Nucleus accumbens (tissue), 56 donors: ENCODE results near the gene TRMU.

Source experiments
- DNase-seq, 56 donors: peaks; one replicate each; lab custom pipeline; 2025; lab: John Stamatoyannopoulos, UW

The TRMU gene

DNA sequence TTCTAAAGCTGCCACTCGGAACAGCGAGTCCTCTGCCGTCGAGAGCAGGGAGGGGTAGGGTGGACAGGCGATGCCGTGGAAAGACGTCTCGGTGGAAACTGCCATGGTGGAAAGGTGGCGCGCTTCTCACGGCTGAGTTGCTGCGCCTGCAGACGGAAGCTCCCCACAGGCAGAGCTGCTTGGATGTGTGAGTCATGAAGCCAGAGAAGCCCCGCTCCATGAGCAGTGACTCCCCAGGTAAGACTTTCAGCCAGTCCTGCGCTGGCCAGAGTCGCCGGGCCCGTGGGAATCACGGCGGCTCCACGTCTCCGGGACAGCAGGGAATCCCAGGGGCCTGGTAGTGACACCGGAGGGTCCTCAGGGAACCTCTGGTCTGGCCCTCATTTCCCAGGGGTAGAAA is 4.0 kb upstream of the TRMU start:
- no peak for DNase-seq

DNA sequence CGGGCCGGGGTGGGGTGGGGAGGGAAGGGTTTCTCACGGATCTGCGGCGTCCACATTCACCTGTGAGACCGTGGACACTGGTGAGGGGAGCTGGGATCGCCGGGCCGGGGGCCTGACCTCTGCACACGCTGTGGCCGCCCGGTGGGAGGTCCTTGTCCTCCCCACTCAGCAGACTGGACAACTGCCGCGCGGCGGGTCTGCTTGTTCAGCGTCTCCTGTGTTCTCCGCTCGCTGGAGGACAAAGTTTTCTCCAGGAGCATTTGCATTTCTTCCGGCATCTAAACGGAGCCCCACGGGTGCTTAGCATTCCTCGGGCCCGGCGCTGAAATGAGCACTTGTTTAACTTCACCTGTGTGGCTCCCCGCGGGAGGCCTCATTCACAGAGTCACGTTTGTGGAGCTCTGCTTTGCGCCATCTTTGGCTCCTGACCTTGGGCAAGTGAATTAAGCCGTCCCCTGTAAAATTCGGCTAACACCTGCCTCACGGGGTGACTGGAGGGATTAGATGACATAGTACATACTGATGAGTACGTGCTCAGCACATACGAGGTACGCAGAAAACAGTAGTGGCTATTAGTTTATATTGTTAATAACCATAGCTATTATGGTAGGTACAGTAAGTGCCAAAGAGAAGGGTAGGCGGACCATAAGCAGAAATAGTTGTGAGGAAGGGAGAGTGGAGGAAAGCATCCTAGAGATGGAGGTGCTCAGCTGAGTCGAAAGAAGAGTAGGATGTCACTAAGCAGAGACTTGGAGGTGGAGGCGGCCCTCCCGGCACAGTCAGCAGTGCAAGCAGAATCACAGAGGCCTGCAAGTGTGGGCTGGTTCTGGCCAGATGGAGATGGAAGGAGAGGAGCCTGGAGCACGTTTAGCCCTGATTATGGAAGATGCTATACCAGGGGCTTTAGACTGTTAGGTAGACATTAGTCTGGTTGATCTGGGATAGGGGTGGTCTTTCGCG is 885 bp downstream of the TRMU start:
- peak in 15 of 56 donors; percentile 7 to 48 (median 28) for DNase-seq

DNA sequence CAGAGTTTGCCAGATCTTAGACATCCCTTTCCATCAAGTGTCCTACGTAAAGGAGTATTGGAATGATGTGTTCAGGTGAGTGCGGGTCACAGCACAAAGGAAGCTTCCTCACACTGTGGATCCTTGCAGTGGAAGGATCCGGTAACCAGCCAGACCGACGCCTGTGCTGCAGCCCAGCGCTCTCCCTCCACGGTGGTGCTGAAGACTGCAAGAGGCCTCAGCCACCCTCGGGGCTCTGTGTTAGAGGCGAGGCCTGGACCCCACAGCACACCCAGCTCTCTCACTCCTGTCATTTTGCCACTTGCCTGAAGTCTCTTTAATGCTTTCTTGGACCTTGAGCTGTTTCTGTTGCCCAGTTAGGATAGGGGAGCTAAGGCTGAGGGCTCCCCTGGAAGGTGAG is 2.4 kb downstream of the TRMU start:
- DNase-seq, result no peak

DNA sequence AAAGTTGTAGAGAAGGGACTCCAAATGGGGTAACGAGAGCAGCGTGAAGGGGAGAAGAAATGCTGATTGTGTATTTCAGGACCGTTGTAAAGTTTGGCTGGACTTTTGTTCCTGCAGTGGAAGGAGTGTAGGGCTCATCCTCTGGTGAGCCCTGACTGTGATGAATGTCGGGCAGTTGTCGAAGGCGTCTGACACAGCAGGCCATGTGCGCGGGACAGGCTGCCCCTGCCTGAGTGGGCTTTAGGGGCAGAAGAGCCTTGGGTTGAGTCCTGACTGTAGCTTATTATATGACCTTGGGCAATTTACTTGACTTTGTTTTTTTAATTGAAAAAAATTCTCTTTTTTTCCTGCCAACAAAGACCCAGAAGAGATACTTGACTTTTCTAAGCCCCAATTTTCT is 3.1 kb downstream of the TRMU start:
- no peak for DNase-seq

DNA sequence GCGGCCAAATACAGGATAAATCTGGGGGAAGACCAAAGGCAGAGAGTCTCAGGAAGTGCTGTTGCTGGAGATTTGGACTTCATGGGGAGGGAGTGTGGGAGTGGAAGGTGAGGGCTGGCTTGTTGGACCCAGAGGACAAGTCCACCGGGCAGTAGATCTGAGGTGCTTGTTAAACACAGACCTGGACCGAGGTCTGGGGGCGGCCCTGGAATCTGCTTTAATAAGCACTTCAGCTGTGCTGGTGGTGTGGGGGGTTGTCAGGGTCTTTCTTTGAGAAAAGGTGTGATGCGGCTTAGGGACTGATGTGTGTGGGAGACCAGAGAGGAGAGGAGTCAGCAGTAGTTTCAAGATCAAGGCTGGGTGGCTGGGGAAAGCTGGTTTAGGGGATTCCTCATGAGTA is 4.4 kb downstream of the TRMU start:
- DNase-seq, result no peak

DNA sequence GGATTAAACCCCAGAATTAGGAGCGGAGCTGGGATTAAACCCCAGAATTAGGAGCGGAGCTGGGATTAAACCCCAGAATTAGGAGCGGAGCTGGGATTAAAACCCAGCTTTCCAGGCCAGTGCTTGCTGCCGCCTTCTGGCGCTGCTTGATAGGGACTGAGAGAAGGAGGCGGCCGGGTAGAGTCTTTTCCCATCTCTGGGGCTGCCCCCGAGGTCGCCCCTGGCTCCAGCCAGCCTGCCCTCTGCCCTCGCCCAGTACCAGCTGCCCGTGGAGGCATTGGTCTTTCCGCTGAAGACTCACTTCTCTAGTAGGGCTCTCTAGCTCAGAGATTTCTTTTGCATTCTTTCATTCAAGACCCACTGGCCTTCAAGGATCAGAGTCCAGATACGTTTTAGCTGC is 5.2 kb downstream of the TRMU start:
- DNase-seq, result no peak

DNA sequence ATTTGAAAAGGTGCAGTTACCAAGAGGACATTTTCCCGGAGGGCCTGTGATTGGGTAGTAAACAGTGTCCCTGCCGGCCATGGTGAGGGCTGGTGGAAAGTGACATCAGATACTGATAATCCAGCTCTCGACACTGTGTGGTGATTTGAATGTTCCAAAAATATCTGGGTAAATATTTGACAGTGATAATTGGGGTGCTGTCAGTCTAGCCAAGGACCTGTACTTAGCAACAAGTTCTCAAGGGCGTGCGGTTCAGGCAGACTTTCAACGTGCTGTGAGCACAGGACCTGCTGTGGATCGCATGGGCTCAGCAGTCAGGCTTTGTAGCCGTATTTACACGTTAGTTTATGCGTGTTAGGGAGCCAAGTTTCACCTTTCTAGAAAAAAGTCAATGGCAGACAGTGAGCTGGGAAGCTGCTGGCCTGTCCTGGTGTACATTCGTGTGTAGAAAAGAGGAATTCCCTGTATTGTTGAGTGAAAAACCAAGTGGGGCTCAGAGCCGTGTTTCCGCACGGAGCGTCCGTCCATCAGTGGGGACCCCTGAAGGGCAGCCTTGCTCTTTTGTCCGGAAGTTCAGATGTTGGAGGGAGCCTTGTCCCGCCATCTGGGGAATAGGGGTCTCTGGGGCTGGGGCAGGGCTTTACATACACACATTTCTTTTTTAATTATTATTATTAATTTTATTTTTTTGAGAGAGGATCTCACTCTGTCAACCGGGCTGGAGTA is 11.3 kb downstream of the TRMU start:
- DNase-seq, result no peak

DNA sequence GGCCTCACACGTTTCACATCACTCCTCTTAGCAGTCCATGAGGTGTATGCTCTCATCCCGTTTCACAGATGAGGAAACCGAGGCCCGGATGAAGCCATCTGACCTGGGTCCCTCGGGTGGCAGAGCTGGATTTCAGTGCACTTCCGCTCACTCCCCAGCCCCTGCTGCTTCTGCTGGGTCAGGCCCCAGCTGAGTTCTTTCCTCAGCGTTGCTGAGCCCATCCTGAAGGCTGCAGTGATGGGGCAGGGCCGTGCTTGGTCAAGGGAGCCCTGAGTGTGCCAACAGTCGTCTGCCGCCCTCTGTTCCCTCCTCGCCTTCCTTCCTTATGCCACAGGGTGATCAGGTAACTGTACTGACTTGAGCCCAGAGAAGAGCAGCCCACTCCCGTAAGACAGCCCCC is 12.1 kb downstream of the TRMU start:
- DNase-seq, result no peak

DNA sequence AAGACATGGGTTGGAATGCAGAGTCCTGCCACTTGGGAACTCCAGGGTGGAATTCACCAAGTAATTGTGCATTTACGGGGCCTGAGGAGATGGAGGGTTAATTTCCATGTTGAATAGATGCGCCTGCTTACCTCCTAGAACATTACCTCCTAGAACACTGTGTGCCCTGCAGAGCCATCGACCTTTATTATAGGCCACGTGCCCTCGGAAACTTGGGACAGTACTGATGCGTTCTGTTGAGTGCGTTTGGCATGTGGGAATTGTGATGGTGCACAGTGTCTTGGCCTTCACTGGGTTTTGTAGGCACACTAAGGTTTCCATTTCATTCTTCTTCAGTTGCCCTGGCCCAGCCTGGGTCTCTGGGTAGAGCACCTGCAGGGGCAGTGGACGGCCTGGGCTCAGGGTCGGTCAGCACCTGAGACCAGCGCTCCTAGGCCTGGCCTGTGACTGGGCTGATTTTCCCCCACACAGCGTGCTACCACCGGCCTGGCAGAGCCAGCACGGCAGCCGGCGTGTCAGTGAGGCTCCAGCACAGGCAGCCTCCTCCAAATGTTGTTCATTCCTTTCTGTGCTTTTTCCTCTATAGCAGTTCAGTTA is 12.7 kb downstream of the TRMU start:
- no peak for DNase-seq

DNA sequence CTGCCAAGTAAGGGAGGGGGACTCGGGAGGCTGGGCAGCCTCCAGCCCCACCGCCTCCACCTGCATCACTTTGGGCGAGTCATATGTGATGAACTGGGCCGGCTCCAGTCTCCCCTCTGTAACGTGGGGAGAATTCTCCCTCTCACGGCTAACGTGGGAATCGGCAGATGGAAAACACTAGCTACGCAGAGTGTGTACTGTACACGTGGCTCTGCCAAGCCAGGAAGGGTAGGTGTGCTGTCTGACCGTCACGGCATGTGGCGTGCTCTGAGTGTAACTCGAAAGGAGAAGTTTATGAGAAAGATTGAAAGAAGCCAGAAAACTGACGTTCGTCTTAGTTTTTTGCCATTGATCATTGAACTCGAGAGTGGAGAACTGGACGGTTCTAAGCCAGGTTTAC is 13.7 kb downstream of the TRMU start:
- no peak for DNase-seq

DNA sequence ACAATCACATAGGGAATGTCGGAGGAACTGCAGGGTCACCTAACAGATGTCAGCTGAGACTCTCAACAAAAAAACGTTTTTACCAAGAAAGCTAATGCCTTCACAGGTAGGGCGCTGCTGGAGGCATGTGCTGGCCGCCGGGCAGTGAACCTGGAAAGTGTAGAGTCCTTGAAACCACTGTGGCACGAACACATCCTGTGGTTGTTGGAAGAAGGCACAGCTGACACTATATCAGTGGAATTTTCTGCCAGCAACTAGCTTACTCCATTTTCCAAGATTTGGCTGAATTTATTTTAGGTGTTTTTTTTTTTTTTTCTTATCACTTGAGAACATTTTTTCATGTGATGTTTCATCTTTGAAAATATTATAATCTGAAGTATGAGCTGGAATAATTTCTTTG is 14.2 kb downstream of the TRMU start:
- no peak for DNase-seq

DNA sequence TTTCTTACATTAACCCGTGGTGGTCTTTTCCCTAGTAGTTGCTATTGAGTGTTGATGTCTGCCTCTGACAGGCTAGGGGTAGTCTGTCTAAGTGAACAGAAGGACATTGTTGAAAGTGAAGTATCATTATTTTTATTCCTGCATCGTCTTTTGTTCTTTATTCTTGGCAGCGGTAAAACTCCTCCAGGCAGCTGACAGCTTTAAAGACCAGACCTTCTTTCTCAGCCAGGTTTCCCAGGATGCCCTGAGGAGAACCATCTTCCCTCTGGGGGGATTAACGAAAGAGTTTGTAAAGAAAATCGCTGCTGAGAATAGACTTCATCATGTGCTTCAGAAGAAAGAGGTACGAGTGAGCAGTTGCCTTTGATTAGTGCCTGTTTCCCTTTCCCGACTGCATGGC is 14.6 kb downstream of the TRMU start:
- no peak for DNase-seq

DNA sequence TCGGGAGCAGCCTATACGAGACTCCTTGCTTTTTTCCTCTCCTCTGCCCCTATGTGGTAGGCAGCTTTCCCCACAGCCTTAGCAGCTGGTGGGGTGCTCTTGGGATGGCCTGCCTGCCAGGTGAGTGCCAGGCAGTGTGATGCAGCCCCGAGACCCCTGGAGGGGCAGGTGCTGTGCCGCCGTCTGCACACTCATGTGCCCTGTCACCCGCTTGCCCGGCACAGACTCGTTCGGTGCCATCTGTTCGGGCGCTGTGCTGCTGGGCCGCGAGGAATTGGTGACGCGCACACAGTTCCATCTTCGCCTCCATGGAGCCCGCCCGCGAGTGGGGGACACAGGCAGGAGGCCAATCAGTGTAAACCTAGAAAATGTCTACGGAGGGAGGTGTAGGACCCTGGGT is 15.1 kb downstream of the TRMU start:
- no peak for DNase-seq

DNA sequence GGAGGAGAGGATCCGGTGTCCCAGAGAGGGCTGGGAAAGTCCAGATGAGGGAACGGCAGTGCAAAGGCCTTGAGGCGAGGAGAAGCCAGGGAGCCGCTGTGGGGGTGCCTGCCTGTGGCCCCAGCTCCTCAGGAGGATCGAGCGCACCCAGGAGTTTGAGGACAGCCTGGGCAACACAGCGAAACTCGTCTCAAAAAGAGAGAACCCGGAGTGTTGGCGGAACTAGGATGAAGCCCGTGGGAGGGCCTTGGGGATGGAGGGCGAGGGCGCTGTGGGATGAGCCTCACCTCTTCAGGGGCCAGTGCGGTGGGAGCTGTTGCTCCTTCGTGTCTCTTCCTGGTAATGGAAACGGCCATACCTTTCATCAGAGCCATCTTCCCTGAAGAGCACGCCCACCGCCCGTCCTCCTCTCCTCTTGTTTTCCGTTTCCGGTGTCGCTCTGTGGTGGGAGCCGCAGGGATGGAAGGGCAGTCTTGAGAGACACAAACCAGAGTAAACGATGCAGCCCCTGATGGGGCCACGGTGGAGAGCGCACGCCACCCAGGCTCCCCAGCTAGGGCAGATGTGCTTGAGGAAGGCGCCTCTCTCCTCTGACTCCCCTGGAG is 15.7 kb downstream of the TRMU start:
- DNase-seq, result no peak

DNA sequence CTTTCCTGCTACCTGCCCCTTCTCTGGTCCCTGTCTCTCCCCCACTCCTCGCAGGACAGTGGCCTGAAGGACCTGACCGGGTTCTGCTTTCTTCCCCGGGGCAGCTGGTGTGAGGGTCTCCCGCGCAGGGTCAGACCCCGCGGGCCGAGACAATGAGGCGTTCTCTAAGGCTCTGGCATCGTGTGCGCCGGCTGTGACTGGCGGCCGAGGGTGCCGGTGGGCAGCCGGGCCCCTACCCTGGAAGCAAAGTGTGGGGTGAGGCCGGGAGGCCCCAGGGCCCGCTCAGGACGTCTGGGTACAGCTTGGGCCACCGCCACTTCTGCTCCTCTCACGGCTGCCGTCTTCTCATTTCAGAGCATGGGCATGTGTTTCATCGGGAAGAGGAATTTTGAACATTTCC is 16.3 kb downstream of the TRMU start:
- DNase-seq, result no peak

DNA sequence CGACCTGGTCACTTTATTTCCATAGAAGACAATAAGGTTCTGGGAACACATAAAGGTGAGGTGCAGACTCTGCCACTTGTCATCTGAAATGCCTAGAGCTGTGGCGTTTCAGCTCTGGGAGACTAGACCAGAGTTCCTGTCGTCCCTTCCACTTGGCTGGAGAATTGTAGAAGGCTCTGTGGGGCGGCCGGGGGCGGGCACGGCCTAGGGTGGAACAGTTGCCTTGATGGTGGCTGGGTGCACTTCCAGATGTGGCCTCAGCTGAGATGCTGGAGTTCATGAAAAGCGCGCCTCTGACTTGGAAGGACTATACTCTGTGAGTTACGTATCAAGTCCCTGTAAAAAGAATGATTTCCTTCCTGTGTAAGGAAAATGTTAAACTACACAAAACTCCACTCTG is 16.8 kb downstream of the TRMU start:
- no peak for DNase-seq

DNA sequence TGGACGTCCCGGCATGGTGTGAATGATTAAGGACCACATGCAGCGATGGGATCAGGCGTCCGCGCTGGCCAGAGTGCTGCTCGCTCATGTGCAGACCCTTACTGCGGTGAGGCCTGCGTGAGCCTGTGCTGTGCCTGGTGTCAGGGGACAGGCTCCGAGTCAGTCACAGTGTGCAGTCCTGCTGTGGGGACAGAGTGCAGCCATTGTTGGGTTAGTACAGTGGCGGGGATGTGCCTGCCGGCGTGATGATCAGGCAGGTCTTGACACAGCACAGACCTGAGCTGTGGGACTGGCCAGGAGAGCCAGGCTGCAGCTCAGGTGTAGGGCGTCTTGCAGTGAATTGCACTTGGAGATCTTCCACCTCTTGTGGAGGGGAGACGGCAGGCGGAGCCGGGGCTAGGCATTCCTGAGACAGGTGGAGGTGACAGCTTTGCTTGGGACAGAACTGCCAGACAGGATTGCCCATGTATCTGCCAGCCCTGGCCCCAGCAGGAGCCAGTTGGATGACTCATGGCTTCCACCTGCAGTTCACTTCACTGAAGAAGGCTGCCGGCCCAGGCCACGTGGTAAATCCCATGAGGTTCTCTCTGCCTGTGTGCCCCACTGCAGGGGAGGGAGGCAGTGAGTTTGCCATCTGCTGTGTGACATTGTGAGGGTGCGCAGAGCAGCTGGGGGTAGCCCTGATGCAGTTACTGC is 17.3 kb downstream of the TRMU start:
- peak in 33 of 56 donors; percentile 4 to 83 (median 44) for DNase-seq

DNA sequence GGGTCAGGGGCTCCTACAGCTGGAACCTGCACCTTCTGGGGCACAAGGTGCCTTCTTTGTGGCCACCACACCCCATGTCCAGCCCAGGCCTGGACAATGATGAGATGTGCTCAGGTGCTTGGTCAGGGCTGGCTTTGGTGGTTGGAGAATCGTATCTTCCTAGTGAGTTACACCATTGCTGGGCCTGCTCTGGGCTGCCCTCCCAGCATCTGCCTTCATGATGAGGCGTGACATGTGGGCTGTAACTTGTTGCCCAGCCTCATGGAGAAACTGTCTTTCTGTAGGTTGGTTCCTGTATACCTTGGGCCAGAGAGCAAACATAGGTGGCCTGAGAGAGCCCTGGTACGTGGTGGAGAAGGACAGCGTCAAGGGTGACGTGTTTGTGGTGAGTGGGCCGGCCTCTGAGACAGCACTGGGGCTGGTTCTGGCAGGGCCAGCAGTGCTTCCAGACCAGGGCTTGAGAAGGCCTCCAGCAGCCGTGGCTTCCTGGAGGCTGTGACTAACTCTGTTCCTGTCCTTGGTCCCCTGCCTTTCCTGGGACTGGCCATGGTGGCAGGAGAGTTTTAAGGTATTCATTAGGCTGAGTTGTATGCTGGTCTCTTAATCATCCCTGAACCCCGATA is 18.1 kb downstream of the TRMU start:
- DNase-seq, result no peak

DNA sequence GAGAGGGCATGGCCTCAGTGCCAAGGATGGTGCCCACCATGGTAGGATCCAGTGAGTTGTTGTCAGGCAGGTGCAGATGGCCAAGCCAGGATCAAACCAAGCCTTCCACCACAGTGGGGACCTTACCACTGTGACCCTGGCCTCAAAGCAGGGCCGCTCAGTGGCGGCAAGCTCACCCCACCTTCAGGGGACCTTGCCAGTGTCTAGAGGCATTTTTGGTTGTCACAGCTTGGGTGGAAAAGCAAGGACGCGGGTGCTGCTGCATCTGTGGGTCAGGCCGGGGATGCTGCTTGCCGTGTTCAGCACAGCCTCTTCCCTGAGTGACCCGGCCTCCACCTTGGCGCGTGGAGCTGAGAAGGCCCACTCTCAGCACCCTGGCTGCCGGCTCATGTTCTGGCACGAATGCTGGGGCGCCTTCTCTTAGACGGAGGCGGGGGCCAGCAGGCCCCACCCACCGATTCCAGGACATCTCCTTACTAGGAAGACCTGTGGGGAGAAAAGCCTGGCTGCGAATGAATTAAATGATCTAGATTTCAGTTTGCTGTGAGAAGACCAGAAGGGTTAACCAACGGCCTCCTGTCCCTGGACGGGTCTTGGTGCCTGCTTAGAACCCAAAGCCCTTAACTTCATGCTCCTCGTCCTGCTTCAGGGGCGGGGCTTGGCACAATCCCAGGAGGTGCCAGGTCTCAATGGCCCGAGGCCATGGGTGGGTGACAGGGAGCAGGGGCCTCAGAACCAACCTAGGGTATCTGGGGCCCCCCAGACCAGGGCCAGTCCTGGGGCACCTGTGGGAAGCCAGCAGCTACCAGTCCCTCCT is 18.9 kb downstream of the TRMU start:
- no peak for DNase-seq
